LHCN-M2 (cell line): ENCODE results near the gene PRKAR2A. TPM values are rescaled to one million over a fixed set of nuclear protein-coding genes. Genes with fewer than 3 reads are reported as not detected.
"Not testable (repeated sequence)": the region's sequence is repeated elsewhere in the genome, so short reads cannot be mapped to it uniquely, and the experiment has no call there.

Experiments
- DNase-seq: peaks from one replicate; pipeline ENCODE4 v3.0.0-alpha.2; 2012; ENCODE audit warnings: low read depth
- total RNA-seq: library from RNA; depleted of rRNA; stranded (reverse); fragments of >200 nt; gene quantifications from 2 replicates; pipeline ENCODE4 v1.2.3, GENCODE V29; 2014

Gene PRKAR2A
- total RNA-seq, 1 experiment from 2014 or later = 41.3 TPM

- DNase-seq = not testable (repeated sequence)
Measured at GRCh38 chr3:48733752-48734518, 113.7 kb downstream of the PRKAR2A start.

GRCh38 chr3:48727511-48727910 lies 120.2 kb downstream of the PRKAR2A start:
- no peak for DNase-seq

- not testable (repeated sequence) for DNase-seq
Measured at GRCh38 chr3:48725185-48725855, 122.4 kb downstream of the PRKAR2A start.

- DNase-seq = no peak
Measured at GRCh38 chr3:48723725-48724124, 123.9 kb downstream of the PRKAR2A start.

GRCh38 chr3:48723293-48723692 lies 124.4 kb downstream of the PRKAR2A start:
- not testable (repeated sequence) for DNase-seq

- peak; percentile 96 for DNase-seq
Measured at GRCh38 chr3:48716982-48717746, 130.5 kb downstream of the PRKAR2A start, which contains the start of gene IP6K2. TSS of gene IP6K2 (minus strand) at chr3:48717221. CDS start at chr3:48695291, 21,930 bp downstream.

- DNase-seq = no peak
Measured at GRCh38 chr3:48716508-48716981, 131.1 kb downstream of the PRKAR2A start.

GRCh38 chr3:48715174-48715800 lies 132.4 kb downstream of the PRKAR2A start:
- peak; percentile 26 for DNase-seq

GRCh38 chr3:48711727-48712126 lies 135.9 kb downstream of the PRKAR2A start:
- DNase-seq = no peak

- DNase-seq = peak; percentile 58
Measured at GRCh38 chr3:48709051-48709461, 138.6 kb downstream of the PRKAR2A start.

GRCh38 chr3:48708481-48708889 lies 139.2 kb downstream of the PRKAR2A start:
- DNase-seq = peak; percentile 47

- DNase-seq = no peak
Measured at GRCh38 chr3:48707157-48707556, 140.5 kb downstream of the PRKAR2A start.

GRCh38 chr3:48702320-48702920 lies 145.3 kb downstream of the PRKAR2A start:
- no peak for DNase-seq

GRCh38 chr3:48700731-48701405 lies 146.8 kb downstream of the PRKAR2A start:
- DNase-seq = no peak

- no peak for DNase-seq
Measured at GRCh38 chr3:48698891-48699290, 148.8 kb downstream of the PRKAR2A start.

- no peak for DNase-seq
Measured at GRCh38 chr3:48697952-48698351, 149.7 kb downstream of the PRKAR2A start.

- no peak for DNase-seq
Measured at GRCh38 chr3:48696601-48697000, 151.1 kb downstream of the PRKAR2A start.
